ENCODE measurements around the gene HGFAC.

The HGFAC gene

DNA sequence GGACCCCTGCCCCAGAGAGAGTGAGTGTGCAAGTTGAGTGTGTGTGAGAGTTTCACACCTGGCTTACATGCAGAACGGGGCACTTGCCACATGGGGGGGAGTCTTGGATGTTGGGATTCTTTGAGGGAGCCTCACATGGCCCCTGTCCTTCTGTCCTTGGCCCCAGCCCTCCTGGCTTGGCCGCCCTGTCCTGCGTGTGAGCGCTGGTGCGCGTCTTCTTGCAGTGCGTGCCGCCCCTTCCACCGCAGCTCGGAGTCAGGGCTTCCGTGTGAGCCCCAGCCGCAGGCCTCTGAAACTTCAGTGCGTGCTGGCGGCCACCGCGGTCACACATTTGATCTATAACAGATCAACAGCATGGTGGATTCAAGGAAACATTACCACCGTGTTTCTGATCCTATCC, 30.1 kb upstream of the HGFAC start:
- DNase-seq, result no peak

DNA sequence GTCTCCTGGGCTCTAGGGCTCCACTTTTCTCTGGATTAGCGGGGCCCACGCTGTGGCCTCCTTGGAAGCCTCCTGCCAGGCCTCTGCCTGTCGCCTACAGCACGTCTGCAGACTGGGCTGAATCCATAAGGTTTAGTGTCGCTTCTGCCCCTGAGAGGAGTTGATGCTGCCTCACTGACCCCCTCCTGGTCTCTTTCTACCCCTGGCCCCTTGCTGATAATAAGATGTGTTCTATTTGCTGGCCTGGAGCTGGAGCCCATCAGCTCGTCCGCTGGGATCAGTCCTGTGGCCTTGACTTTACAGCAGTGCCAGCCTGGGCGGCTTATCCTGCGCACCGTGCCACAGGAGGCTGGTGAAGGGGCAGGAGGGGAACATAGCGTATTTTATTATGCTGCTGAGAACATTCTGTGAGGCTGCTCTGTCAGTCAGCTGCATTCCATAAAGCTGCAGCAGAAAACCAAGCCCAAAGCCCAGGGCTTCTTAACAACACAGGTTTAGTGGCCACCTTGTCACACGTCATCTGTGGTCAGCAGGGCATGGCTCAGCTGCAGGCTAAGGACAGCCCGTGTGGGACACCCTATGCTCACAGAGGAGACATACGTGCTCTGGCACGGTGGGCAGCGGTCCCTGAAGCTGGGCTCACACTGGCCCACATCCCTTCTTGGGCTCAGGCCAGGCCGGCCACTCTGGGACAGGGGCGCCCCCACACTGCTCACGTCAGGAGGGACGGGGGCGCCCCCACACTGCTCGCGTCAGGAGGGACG, 29.3 kb upstream of the HGFAC start:
- no peak for DNase-seq

GRCh38 chr4:3413217-3413671, 28.5 kb upstream of the HGFAC start:
- DNase-seq, result no peak

- DNase-seq, result no peak
Measured at GRCh38 chr4:3413675-3414420, 27.9 kb upstream of the HGFAC start.

DNA sequence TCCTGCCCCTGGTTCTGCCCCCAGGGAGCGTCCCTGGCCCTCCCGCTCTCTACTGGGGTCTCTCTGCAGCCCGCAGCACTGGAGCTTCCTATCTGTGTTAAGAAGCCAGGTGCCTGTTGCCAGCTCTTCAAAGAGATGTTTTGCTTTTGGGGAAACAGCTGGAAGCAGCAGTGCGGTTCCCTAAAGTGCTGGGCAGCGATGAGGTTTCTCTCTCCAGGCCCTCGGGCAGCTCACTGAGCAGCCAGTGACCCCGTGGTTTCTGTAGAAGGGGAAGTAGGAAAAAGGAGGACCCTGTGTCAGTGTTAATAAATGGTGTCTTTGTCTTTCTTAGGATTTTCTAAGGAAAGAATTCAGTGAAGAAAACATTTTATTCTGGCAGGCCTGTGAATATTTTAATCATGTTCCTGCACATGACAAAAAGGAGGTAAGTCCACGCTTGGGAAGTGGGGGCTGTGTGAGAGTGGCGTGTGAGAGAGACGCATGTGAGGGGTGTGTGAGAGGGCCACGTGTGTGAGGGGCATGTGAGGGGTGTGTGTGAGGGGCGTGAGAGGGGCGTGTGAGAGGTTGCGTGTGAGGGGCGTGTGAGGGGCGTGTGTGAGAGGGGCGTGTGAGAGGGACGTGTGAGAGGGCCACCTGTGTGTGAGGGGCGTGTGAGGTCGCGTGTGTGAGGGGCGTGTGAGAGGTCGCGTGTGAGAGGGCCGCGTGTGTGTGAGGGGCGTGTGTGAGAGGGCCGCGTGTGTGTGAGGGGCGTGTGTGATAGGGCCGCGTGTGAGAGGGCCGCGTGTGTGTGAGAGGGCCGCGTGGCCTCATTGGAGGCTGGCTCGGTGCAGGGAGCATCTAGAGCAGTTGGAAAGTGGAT, 27.1 kb upstream of the HGFAC start:
- no peak for DNase-seq

DNA sequence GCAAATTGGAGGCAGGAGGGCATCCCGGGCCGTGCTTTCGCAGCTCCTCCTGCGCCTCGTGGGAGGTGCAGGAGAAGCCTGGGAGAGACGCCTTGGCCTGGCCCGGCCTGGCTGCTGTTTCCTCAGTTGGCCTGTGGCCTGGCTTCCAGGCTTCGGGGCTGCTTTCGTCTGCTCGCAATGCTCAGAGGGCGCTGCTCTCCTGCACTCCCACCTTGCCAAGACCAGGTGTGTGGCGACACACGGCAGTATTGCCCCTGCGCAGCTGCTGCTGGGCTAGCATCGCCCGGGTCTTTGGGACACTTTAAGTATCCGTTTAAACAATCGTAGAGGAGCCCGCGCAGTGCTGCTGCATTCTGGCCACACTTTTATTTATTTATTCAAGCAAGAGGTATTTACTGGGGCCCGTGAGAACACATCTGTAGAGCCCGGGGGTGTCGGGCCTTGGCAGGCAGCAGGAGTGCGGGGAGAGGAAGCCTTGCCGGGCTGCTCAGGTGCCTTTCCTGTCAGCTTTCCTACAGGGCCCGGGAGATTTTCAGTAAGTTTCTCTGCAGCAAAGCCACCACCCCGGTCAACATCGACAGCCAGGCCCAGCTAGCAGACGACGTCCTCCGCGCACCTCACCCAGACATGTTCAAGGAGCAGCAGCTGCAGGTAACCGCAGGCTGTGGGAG, 26.2 kb upstream of the HGFAC start:
- no peak for DNase-seq

GRCh38 chr4:3416270-3416669, 25.5 kb upstream of the HGFAC start:
- no peak for DNase-seq

DNA sequence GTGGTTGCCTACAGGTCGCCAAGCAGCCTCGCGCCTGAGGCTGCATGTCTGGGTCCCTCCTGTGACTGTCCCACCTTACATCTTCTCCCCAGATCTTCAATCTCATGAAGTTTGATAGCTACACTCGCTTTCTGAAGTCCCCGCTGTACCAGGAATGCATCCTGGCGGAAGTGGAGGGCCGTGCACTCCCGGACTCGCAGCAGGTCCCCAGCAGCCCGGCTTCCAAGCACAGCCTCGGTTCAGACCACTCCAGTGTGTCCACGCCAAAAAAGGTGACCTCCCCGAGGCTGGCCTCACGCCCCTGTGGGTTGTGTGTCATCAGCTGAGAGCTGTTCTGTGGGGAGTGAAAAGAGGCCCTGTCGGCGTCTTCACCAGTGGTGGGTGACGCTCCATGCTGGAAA, 24.9 kb upstream of the HGFAC start:
- DNase-seq, result no peak

DNA sequence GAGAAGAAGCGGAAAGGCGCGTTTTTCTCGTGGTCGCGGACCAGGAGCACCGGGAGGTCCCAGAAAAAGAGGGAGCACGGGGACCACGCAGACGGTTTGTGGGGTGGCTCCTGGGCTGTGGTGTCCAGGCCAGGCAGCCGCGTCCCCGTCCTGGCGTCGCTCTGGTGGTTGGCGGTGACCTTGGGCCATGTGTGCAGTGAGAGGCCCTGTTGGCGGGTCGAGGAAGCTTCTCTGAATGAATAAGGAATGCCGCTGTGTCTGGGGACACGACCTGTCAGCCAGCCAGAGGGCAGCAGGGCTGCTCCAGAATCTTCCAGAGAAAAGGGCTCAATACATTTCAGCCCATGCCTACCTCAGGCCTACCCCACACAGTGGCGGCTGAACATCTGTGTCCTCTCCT, 24.3 kb upstream of the HGFAC start:
- DNase-seq, result no peak

DNA sequence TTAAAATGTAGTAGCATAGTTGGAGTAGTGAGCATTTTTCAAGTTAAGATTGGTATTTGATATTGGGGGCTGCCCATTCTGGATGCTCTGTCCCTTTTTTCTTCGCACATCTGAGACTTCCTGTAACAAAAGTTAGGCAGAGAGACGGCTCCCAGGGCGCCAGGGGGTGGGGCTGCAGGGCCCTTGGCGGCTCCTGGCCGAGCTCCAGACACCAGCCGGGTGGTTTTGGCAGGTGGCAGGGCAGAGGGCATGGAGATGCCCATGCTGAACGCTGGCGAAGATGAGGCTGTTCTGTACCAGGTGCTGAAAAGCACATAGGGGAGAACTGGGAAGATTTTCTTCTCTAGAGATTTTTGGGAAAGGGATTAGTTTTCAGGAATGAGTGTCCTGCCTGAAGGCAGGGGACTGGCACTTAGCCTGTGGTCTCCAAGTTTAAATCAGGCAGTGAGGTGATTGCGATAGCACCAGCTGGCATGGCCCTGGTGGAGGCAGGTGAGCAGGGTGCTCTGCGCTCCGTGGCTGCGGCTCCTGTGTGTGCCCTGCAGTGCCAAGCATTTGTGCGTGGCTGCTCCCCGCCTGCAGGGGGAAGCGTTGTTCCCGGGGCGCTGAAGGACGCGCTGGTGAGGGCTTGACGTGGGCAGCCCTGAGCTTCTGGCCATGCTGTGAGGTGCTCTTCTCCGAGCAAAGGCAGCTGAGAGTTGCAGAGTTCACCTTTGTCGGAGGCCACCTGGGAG, 23.6 kb upstream of the HGFAC start:
- no peak for DNase-seq

GRCh38 chr4:3419836-3420605, 21.7 kb upstream of the HGFAC start:
- DNase-seq, result no peak

DNA sequence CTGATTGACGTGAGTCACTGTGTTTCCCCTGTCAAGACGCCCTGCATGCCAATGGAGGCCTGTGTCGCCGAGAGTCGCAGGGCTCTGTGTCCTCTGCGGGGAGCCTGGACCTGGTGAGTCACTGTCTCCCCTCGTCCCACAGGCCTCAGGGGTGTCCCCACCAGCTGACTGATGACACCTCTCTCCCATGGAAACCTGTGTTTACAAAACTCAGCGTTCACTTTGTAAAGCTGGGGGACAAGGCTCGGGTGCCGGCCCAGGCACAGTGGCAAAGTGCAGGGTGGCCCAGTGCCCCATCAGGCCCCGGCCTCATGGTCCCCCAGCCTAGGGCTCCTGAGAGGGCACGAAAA, 21.2 kb upstream of the HGFAC start:
- no peak for DNase-seq

DNA sequence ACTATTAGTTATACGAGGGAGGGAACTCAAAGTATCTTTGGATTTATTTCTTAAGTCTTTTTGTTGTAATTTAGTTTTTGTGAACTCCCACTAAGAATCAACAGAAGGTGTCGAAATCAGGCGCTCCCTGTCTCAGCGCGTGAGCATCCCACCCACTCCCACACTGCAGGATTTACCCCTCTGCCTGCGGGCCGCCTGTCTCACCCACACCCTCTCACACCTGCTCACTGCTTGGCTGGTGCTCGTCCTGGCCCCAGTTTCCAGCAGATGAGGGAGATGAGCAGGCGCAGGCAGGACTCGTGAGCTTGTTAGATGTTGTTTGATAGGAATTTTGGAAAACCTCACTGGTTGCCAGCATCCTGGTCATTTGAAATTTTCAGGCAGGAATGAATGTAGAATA, 20.8 kb upstream of the HGFAC start:
- no peak for DNase-seq

GRCh38 chr4:3421470-3421869, 20.3 kb upstream of the HGFAC start:
- DNase-seq, result no peak

GRCh38 chr4:3422241-3422801, 19.4 kb upstream of the HGFAC start:
- no peak for DNase-seq

DNA sequence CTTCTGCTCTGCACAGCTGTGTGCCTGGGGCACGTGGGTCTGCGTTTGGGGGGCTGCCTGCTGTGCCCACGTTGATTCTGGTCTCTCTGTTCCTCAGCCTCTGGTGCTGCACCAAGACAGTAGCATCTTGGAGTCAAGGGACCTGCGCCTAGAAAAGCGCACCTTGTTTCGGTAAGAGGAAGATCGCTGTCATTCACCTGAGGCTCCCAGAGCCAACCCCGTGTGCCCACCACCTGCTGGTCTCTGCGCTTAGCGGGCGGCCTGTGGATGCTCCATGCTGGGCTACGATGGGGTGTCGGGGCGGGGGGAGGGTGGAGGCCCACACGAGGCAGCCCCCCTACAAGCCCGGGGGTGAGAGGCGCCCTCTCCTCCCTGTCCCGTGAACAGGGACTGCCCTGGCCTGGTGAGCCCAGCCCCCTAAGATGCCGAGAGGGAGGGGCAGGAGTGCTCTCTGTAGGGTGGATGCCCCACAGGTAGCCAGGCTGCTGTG, 18.9 kb upstream of the HGFAC start:
- no peak for DNase-seq

DNA sequence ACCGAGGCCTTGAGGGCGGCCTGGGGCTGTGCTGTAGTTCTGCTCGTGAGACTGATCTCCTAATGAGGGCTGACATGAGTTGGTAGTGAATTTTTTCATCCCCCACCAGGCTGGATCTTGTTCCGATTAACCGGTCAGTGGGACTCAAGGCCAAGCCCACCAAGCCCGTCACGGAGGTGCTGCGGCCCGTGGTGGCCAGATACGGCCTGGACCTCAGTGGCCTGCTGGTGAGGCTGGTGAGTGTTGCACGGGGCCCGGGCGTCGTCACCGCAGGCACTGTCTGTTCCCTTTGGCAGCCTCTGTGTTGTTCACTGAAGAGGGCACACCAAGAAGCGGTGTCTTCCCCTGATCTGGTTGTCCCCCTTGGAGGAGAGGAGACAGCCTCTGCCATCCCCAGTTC, 18.4 kb upstream of the HGFAC start:
- no peak for DNase-seq

DNA sequence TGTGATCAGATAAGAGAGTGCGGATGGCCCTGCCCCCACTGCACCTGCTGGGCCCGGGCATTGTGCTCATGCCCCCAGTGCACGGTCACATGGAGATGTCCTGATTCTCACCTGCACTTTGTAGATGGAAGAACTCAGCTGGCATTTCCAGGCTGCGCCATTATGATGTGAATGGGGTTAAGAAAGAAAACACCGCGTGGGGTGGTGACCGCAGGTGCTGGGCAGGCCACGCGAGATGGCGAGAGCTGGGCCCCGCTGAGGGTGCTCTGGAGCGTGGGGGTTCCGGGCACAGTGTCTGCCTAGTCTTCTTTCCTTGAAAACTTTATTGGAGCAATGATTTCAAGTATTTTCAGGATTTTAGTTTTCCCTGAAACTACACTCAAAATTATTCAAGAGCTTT, 17.8 kb upstream of the HGFAC start:
- DNase-seq, result no peak

DNA sequence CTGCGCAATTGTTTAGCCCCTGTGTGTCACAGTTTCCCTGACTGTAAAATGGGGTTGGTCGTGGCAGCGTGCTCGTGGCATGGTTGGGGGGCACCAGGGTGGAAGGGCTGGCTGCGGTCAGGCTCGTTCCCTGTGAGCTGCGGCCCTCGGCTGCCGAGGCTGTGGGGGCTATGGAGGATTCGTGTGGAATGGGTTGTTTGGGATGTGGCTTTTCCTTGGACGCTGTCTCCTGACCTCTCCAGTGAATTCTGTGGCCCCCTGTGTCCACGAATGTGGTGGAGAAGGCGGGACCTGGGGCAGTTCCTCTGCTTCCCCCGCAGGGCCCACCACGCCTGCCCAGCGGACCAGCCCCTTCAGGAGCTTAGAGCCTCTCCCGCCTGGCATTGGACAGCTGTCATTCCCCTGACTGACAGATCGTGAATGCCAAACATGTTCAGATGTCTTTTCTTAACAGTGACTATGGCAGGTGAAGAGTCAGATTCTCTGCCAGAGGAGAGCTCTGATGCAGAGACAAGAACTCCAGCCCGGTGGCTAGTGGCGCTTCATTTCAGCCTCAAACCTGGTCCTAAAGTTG, 17.2 kb upstream of the HGFAC start:
- DNase-seq, result no peak

GRCh38 chr4:3426465-3427133, 15.2 kb upstream of the HGFAC start:
- DNase-seq, result no peak

All from effector CD8-positive, alpha-beta T cell (primary cell).